GM18873 (cell line): ENCODE measurements around the gene LCMT1.
"Not testable (repeated sequence)": the region's sequence is repeated elsewhere in the genome, so short reads cannot be mapped to it uniquely, and the experiment has no call there.

Source experiments
- ATAC-seq: cut with Tn5 transposase; IDR thresholded peaks from one replicate; pipeline ENCODE4 v1.9.1; 2021; ENCODE audit warnings: mild to moderate bottlenecking, moderate library complexity, moderate number of reproducible peaks; ENCODE audit not compliant: unreplicated experiment, low FRiP score

LCMT1 gene

GRCh38 chr16:25135254-25135878, 23.8 kb downstream of the LCMT1 start:
- no peak for ATAC-seq

GRCh38 chr16:25138130-25138529, 26.6 kb downstream of the LCMT1 start:
- no peak for ATAC-seq

GRCh38 chr16:25140459-25140858, 28.9 kb downstream of the LCMT1 start:
- ATAC-seq: no peak

- ATAC-seq: no peak
These were observed 30.1 kb downstream of the LCMT1 start for GRCh38 chr16:25141648-25142047.

GRCh38 chr16:25143928-25144327, 32.4 kb downstream of the LCMT1 start:
- ATAC-seq: no peak

GRCh38 chr16:25148568-25149215, 37.1 kb downstream of the LCMT1 start:
- ATAC-seq: no peak

- no peak for ATAC-seq
These were observed 40.5 kb downstream of the LCMT1 start for GRCh38 chr16:25151996-25152395.

GRCh38 chr16:25155553-25156460, 44.3 kb downstream of the LCMT1 start:
- ATAC-seq: no peak

- no peak for ATAC-seq
These were observed 45.8 kb downstream of the LCMT1 start for GRCh38 chr16:25157271-25157875.

- no peak for ATAC-seq
These were observed 46.9 kb downstream of the LCMT1 start for GRCh38 chr16:25158401-25158800.

GRCh38 chr16:25161753-25162367, 50.3 kb downstream of the LCMT1 start:
- no peak for ATAC-seq

- no peak for ATAC-seq
These were observed 52.1 kb downstream of the LCMT1 start for GRCh38 chr16:25163683-25164082.

GRCh38 chr16:25165284-25165683, 53.7 kb downstream of the LCMT1 start:
- ATAC-seq: no peak

GRCh38 chr16:25167920-25168319, 56.4 kb downstream of the LCMT1 start:
- ATAC-seq: not testable (repeated sequence)

GRCh38 chr16:25171390-25171789, 59.8 kb downstream of the LCMT1 start:
- no peak for ATAC-seq

GRCh38 chr16:25172831-25173230, 61.3 kb downstream of the LCMT1 start:
- no peak for ATAC-seq

- no peak for ATAC-seq
These were observed 62.7 kb downstream of the LCMT1 start for GRCh38 chr16:25174285-25174684.

- no peak for ATAC-seq
These were observed 64.6 kb downstream of the LCMT1 start for GRCh38 chr16:25176136-25176535.

GRCh38 chr16:25177512-25177830, 65.9 kb downstream of the LCMT1 start:
- ATAC-seq: no peak

GRCh38 chr16:25177831-25178688, 66.5 kb downstream of the LCMT1 start:
- no peak for ATAC-seq
